ENCODE measurements around the gene LYSET. TPM values are rescaled to one million over a fixed set of nuclear protein-coding genes. Genes with fewer than 3 reads are reported as not detected.
A peak's percentile ranks its signal among the peaks of the same experiment; 100 is the strongest.
"Not testable (repeated sequence)": the region's sequence is repeated elsewhere in the genome, so short reads cannot be mapped to it uniquely, and the experiment has no call there.

LYSET gene
- polyA plus RNA-seq, 1 of the 3 experiments (the other 2 are of a cell fraction): 17.7 TPM

DNA sequence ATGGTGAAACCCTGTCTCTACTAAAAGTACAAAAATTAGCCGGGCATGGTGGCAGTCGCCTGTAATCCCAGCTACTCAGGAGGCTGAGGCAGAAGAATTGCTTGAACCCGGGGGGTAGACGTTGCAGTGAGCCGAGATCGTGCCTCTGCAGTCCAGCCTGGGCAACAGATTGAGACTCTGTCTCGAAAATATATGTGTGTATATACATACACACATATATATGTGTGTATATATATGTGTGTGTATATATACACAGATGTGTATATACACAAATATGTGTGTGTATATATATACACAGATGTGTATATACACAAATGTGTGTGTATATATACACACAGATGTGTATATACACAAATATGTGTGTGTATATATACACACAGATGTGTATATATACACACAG is 26.8 kb upstream of the LYSET start:
- H3K79me2 ChIP-seq (ENCODE audit: insufficient read depth); H3K9me2 ChIP-seq; H2AFZ ChIP-seq (ENCODE audit: low read depth); DNase-seq; H3K4me2 ChIP-seq; H3F3A ChIP-seq (replicated peaks; ENCODE audit: insufficient read depth); H3K36me3 ChIP-seq (replicated peaks in 1 of 2; ENCODE audit: control insufficient read depth in 1 of 2, insufficient read depth in 2 of 2, low read length in 1 of 2); H3K9me3 ChIP-seq; H3K27me3 ChIP-seq (ENCODE audit: insufficient read depth); H3K9ac ChIP-seq; H3K4me3 ChIP-seq (ENCODE audit: low read depth in 2 of 2, low read length in 1 of 2); POLR2A ChIA-PET; H4K20me1 ChIP-seq (ENCODE audit: insufficient read depth); H3K27ac ChIP-seq (ENCODE audit: low read depth in 2 of 2, low read length in 1 of 2): not testable (repeated sequence)
- peaks cover 0 to 10% of the 10 kb centered on the region in 2 experiments; a peak in 1 of 4 replicates for H3K4me1 ChIP-seq (ENCODE audit: control insufficient read depth in 1 of 2, insufficient read depth in 2 of 2, low read depth in 1 of 2, low read length in 1 of 2)
- WGBS (ENCODE audit: low lambda C conversion rate): 69% methylated on average over 6 of the region's 7 CpGs
- CTCF ChIA-PET: interaction anchor here (1.0 kb wide), 1 partner anchor 199 kb away, joined by 3 read pairs; no protein-coding TSS in a partner anchor

GRCh38 chr14:93159625-93160352 is 25.3 kb upstream of the LYSET start:
- H3K27ac ChIP-seq (ENCODE audit: low read depth in 2 of 2, low read length in 1 of 2); H3K27me3 ChIP-seq (ENCODE audit: insufficient read depth); H3F3A ChIP-seq (replicated peaks; ENCODE audit: insufficient read depth); H3K79me2 ChIP-seq (ENCODE audit: insufficient read depth); H3K9me2 ChIP-seq; H2AFZ ChIP-seq (ENCODE audit: low read depth); H3K9me3 ChIP-seq; H3K4me3 ChIP-seq (ENCODE audit: low read depth in 2 of 2, low read length in 1 of 2); H4K20me1 ChIP-seq (ENCODE audit: insufficient read depth); DNase-seq; H3K36me3 ChIP-seq (replicated peaks in 1 of 2; ENCODE audit: control insufficient read depth in 1 of 2, insufficient read depth in 2 of 2, low read length in 1 of 2); H3K9ac ChIP-seq; H3K4me2 ChIP-seq; POLR2A ChIA-PET: not testable (repeated sequence)
- 50% methylated on average over 5 of the region's 5 CpGs for WGBS (ENCODE audit: low lambda C conversion rate)
- H3K4me1 ChIP-seq (ENCODE audit: control insufficient read depth in 1 of 2, insufficient read depth in 2 of 2, low read depth in 1 of 2, low read length in 1 of 2): peaks cover 0 to 10% of the 10 kb centered on the region in 2 experiments; a peak in 1 of 4 replicates
- CTCF ChIA-PET: interaction anchor here (0.6 to 2.7 kb wide), 12 partner anchors 9 to 207 kb away, joined by 3 to 14 read pairs (median 3); no protein-coding TSS in a partner anchor

- Histone ChIP-seq H2AFZ (ENCODE audit: low read depth) (no peak overlapping the region), H3K4me2 (no peak overlapping the region), H3K4me1 (ENCODE audit: control insufficient read depth in 1 of 2, insufficient read depth in 2 of 2, low read depth in 1 of 2, low read length in 1 of 2) (peaks cover 0 to 10% of the 10 kb centered on the region in 2 experiments; a peak in 1 of 4 replicates), H3K9me3 (no peaks in the 10 kb centered on the region), H4K20me1 (ENCODE audit: insufficient read depth) (no peaks in the 10 kb centered on the region), H3K4me3 (ENCODE audit: low read depth in 2 of 2, low read length in 1 of 2) (no peak overlapping the region), H3K27ac (ENCODE audit: low read depth in 2 of 2, low read length in 1 of 2) (no peak overlapping the region), H3K36me3 (replicated peaks in 1 of 2; ENCODE audit: control insufficient read depth in 1 of 2, insufficient read depth in 2 of 2, low read length in 1 of 2) (no peaks in the 10 kb centered on the region), H3K9ac (no peak overlapping the region), H3K9me2 (no peaks in the 10 kb centered on the region), H3K79me2 (ENCODE audit: insufficient read depth) (no peaks in the 10 kb centered on the region), H3K27me3 (ENCODE audit: insufficient read depth) (no peaks in the 10 kb centered on the region), H3F3A (replicated peaks; ENCODE audit: insufficient read depth) (no peaks in the 10 kb centered on the region)
- DNase-seq: peak; percentile 56
- TF ChIP-seq CTCF (IDR thresholded peaks at IDR 0.05) (peak; percentile 37), RXRA (IDR thresholded peaks at IDR 0.05; ENCODE audit: borderline replicate concordance, low read depth) (no peak), FOXJ3 (CRISPR knock-in tag; IDR thresholded peaks at IDR 0.05) (no peak), JUND (IDR thresholded peaks at IDR 0.05) (no peak), NFIC (IDR thresholded peaks at IDR 0.05; ENCODE audit: borderline replicate concordance) (no peak), RAD21 (IDR thresholded peaks at IDR 0.05; ENCODE audit: low read length) (peak; percentile 57), SMC3 (IDR thresholded peaks at IDR 0.05; ENCODE audit: low read depth, low read length) (peak; percentile 25; the same call in 1 of the 2 replicates)
- POLR2A ChIA-PET: no interaction called here
- CTCF ChIA-PET: interaction anchor here (0.6 to 2.7 kb wide), 14 partner anchors 10 to 208 kb away, joined by 3 to 14 read pairs (median 3); no protein-coding TSS in a partner anchor
- 46% methylated on average over 4 of the region's 4 CpGs for WGBS (ENCODE audit: low lambda C conversion rate)
These were observed 24.7 kb upstream of the LYSET start for GRCh38 chr14:93160353-93160801.
